ENCODE data around the gene ERP27. TPM values are rescaled to one million over a fixed set of nuclear protein-coding genes. Genes with fewer than 3 reads are reported as not detected.

ERP27 gene
- total and polyA plus RNA-seq, 2 experiments from 2014 or later: 48.0 to 53.7 TPM

- Histone ChIP-seq H3K9me3 (ENCODE audit: low read depth) (no peaks in the 10 kb centered on the region), H4K20me1 (ENCODE audit: insufficient read depth, poor library complexity, severe bottlenecking) (no peaks in the 10 kb centered on the region), H3K27ac (no peak overlapping the region), H3K4me2 (no peak overlapping the region), H3K79me2 (no peaks in the 10 kb centered on the region), H3K27me3 (no peaks in the 10 kb centered on the region), H3K4me3 (no peak overlapping the region), H3K36me3 (replicated peaks; ENCODE audit: insufficient read depth, low read depth) (no peaks in the 10 kb centered on the region), H2AFZ (no peak overlapping the region), H3K9me2 (replicated peaks; ENCODE audit: insufficient read depth) (no peaks in the 10 kb centered on the region), H3K4me1 (ENCODE audit: insufficient read depth) (no peaks in the 10 kb centered on the region)
- 93% methylated on average over 4 of the region's 4 CpGs for WGBS (ENCODE audit: low lambda C conversion rate, missing lambda C conversion rate)
- TF ChIP-seq, protein P1, sequence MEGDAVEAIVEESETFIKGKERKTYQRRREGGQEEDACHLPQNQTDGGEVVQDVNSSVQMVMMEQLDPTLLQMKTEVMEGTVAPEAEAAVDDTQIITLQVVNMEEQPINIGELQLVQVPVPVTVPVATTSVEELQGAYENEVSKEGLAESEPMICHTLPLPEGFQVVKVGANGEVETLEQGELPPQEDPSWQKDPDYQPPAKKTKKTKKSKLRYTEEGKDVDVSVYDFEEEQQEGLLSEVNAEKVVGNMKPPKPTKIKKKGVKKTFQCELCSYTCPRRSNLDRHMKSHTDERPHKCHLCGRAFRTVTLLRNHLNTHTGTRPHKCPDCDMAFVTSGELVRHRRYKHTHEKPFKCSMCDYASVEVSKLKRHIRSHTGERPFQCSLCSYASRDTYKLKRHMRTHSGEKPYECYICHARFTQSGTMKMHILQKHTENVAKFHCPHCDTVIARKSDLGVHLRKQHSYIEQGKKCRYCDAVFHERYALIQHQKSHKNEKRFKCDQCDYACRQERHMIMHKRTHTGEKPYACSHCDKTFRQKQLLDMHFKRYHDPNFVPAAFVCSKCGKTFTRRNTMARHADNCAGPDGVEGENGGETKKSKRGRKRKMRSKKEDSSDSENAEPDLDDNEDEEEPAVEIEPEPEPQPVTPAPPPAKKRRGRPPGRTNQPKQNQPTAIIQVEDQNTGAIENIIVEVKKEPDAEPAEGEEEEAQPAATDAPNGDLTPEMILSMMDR (IDR thresholded peaks at IDR 0.05; ENCODE audit: poor library complexity): no peak
- TF ChIP-seq EZH2phosphoT487 (IDR thresholded peaks at IDR 0.05; ENCODE audit: low read depth, severe bottlenecking, unreplicated experiment) (no peak), EZH2 (IDR thresholded peaks at IDR 0.05; ENCODE audit: borderline replicate concordance) (no peak)
- no peak for DNase-seq (ENCODE audit: low spot score)
These were observed 21.7 kb upstream of the ERP27 start for GRCh38 chr12:14959916-14960496.

DNA sequence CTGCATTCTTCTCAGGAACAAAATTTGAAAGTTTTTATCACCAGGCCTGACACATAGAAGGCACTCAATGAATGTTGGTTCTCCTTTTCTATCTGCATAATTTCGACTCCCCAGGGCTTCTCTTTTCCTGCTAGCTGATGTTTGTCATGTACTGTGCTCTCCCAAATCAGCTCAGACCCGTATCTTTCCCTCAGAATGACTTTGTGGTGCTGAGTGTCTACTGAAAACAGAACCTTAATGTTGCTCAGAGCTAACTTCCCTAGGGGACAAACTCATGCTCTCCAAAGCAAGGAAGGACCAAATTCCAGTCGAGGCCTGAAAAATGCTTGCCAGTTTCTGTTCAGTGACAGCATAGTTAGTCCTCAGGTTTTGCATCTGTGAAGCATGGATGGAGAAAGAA, 21.1 kb upstream of the ERP27 start:
- no peak overlapping the region for H3K4me3 ChIP-seq
- no peak overlapping the region for H3K27ac ChIP-seq
- no peaks in the 10 kb centered on the region for H3K36me3 ChIP-seq (replicated peaks; ENCODE audit: insufficient read depth, low read depth)
- no peaks in the 10 kb centered on the region for H3K79me2 ChIP-seq
- H3K27me3 ChIP-seq: no peaks in the 10 kb centered on the region
- no peaks in the 10 kb centered on the region for H4K20me1 ChIP-seq (ENCODE audit: insufficient read depth, poor library complexity, severe bottlenecking)
- H3K9me3 ChIP-seq (ENCODE audit: low read depth): no peaks in the 10 kb centered on the region
- DNase-seq (ENCODE audit: low spot score): no peak
- H2AFZ ChIP-seq: no peak overlapping the region
- WGBS (ENCODE audit: low lambda C conversion rate, missing lambda C conversion rate): 88% methylated on average over 3 of the region's 3 CpGs
- H3K9me2 ChIP-seq (replicated peaks; ENCODE audit: insufficient read depth): no peaks in the 10 kb centered on the region
- no peak for TF ChIP-seq EZH2phosphoT487 (IDR thresholded peaks at IDR 0.05; ENCODE audit: low read depth, severe bottlenecking, unreplicated experiment)
- TF ChIP-seq, protein P1 (IDR thresholded peaks at IDR 0.05; ENCODE audit: poor library complexity): no peak
- no peak for TF ChIP-seq EZH2 (IDR thresholded peaks at IDR 0.05; ENCODE audit: borderline replicate concordance)
- no peaks in the 10 kb centered on the region for H3K4me1 ChIP-seq (ENCODE audit: insufficient read depth)
- no peak overlapping the region for H3K4me2 ChIP-seq

DNA sequence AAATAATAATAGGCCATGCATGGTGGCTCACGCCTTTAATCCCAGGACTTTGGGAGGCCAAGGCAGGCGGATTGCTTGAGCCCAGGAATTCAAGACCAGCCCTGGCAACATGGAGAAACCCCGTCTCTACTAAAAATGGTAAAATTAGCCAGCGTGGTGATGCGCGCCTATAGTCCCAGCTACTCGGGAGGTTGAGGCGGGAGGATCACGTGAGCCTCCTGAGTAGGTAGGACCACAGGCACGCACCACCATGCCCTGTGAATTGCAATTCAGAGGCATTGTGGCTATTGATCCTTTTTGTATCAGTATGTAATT, 20.7 kb upstream of the ERP27 start:
- TF ChIP-seq, protein P1 (IDR thresholded peaks at IDR 0.05; ENCODE audit: poor library complexity): no peak
- TF ChIP-seq EZH2 (IDR thresholded peaks at IDR 0.05; ENCODE audit: borderline replicate concordance) (no peak), EZH2phosphoT487 (IDR thresholded peaks at IDR 0.05; ENCODE audit: low read depth, severe bottlenecking, unreplicated experiment) (no peak)
- H3K9me3 ChIP-seq (ENCODE audit: low read depth): no peaks in the 10 kb centered on the region
- H3K4me1 ChIP-seq (ENCODE audit: insufficient read depth): no peaks in the 10 kb centered on the region
- H4K20me1 ChIP-seq (ENCODE audit: insufficient read depth, poor library complexity, severe bottlenecking): no peaks in the 10 kb centered on the region
- no peaks in the 10 kb centered on the region for H3K79me2 ChIP-seq
- no peaks in the 10 kb centered on the region for H3K27me3 ChIP-seq
- H3K4me3 ChIP-seq: no peak overlapping the region
- WGBS (ENCODE audit: low lambda C conversion rate, missing lambda C conversion rate): 98% methylated on average over 10 of the region's 10 CpGs
- H2AFZ ChIP-seq: no peak overlapping the region
- H3K36me3 ChIP-seq (replicated peaks; ENCODE audit: insufficient read depth, low read depth): no peaks in the 10 kb centered on the region
- H3K9me2 ChIP-seq (replicated peaks; ENCODE audit: insufficient read depth): no peaks in the 10 kb centered on the region
- no peak overlapping the region for H3K4me2 ChIP-seq
- DNase-seq (ENCODE audit: low spot score): no peak
- no peak overlapping the region for H3K27ac ChIP-seq

All from hepatocyte (in vitro differentiated cells).